NCI-H1417 treated with DMSO at 0.1 percent for 48 hours (cell line): ENCODE data around the gene UHRF2.
"Not testable (repeated sequence)": the region's sequence is repeated elsewhere in the genome, so short reads cannot be mapped to it uniquely, and the experiment has no call there.

Source experiments
- DNase-seq: peaks from one replicate; lab custom pipeline; 2025; lab: John Stamatoyannopoulos, UW

Gene UHRF2

GRCh38 chr9:6412487-6413364 lies at the start of gene UHRF2:
UHRF2 (plus strand) TSS chr9:6413199; CDS start chr9:6413491, 292 bp downstream.
- DNase-seq: peak; percentile 36

GRCh38 chr9:6367128-6367890 lies 45.7 kb upstream of the UHRF2 start:
- DNase-seq: no peak

GRCh38 chr9:6368831-6369230 lies 44.2 kb upstream of the UHRF2 start:
- no peak for DNase-seq

GRCh38 chr9:6381477-6382012 lies 31.5 kb upstream of the UHRF2 start:
- DNase-seq: not testable (repeated sequence)

GRCh38 chr9:6382681-6383080 lies 30.3 kb upstream of the UHRF2 start:
- no peak for DNase-seq

- DNase-seq: no peak
Measured at GRCh38 chr9:6383551-6384225, 29.3 kb upstream of the UHRF2 start.

- no peak for DNase-seq
Measured at GRCh38 chr9:6384732-6385131, 28.3 kb upstream of the UHRF2 start.

- no peak for DNase-seq
Measured at GRCh38 chr9:6399071-6399470, 13.9 kb upstream of the UHRF2 start.

GRCh38 chr9:6405371-6405770 lies 7.6 kb upstream of the UHRF2 start:
- no peak for DNase-seq

- DNase-seq: no peak
Measured at GRCh38 chr9:6407778-6408177, 5.2 kb upstream of the UHRF2 start.

GRCh38 chr9:6408320-6408719 lies 4.7 kb upstream of the UHRF2 start:
- no peak for DNase-seq

- DNase-seq: no peak
Measured at GRCh38 chr9:6409811-6410210, 3.2 kb upstream of the UHRF2 start.

GRCh38 chr9:6410633-6411032 lies 2.4 kb upstream of the UHRF2 start:
- DNase-seq: no peak

- DNase-seq: no peak
Measured at GRCh38 chr9:6413365-6414246, 607 bp downstream of the UHRF2 start.

- DNase-seq: no peak
Measured at GRCh38 chr9:6414247-6414641, 1.2 kb downstream of the UHRF2 start.

GRCh38 chr9:6415266-6415665 lies 2.3 kb downstream of the UHRF2 start:
- no peak for DNase-seq

GRCh38 chr9:6417186-6417585 lies 4.2 kb downstream of the UHRF2 start:
- DNase-seq: no peak

- DNase-seq: no peak
Measured at GRCh38 chr9:6418764-6419163, 5.8 kb downstream of the UHRF2 start.

GRCh38 chr9:6424940-6425339 lies 11.9 kb downstream of the UHRF2 start:
- no peak for DNase-seq

GRCh38 chr9:6426117-6426516 lies 13.1 kb downstream of the UHRF2 start:
- DNase-seq: no peak
